ENCODE results near the gene REEP1.

GRCh38 chr2:86382108-86382507 is 44.7 kb upstream of the REEP1 start:
- TF ChIP-seq CTCF (IDR thresholded peaks at IDR 0.05; ENCODE audit: poor library complexity) = no peak
- TF ChIP-seq EZH2 (IDR thresholded peaks at IDR 0.05; ENCODE audit: borderline replicate concordance) = no peak
- no peak for TF ChIP-seq EZH2phosphoT487 (IDR thresholded peaks at IDR 0.05; ENCODE audit: low read depth, severe bottlenecking, unreplicated experiment)

Data from hepatocyte (in vitro differentiated cells).